CD14-positive monocyte (primary cell): Measurements from ENCODE around the gene SETD1A. TPM values are rescaled to one million over a fixed set of nuclear protein-coding genes. Genes with fewer than 3 reads are reported as not detected.

Source experiments
- DNase-seq, 3 donors: peaks; one replicate each; pipeline ENCODE4 v3.0.0-alpha.2; 2011 to 2022
- H2AFZ ChIP-seq: 2 replicates; pipeline ENCODE4 v1.6.0; 2012; ENCODE audit warnings: mild to moderate bottlenecking, low read depth, low read length, inconsistent platforms; ENCODE audit not compliant: insufficient read depth, poor library complexity, severe bottlenecking
- H3K27ac ChIP-seq, 2 donors: 1 replicate in 1 of 2; 2 replicates in 1 of 2; pipeline ENCODE4 v1.5.1; 2012 to 2013; ENCODE audit warnings: low read length in 2 of 2, control low read depth in 1 of 2, inconsistent platforms in 1 of 2, low read depth in 1 of 2, mild to moderate bottlenecking in 1 of 2
- H3K27me3 ChIP-seq, 2 donors: one replicate each; pipeline versions ENCODE4 v1.6.0 to v1.6.1; 2011 to 2013; ENCODE audit warnings: low read length in 2 of 2; ENCODE audit not compliant: control insufficient read depth in 2 of 2, insufficient read depth in 2 of 2
- H3K36me3 ChIP-seq, 2 donors: replicated peaks in 1 of 2; 1 replicate in 1 of 2; 2 replicates in 1 of 2; pipeline versions ENCODE4 v1.5.1 to v1.6.1; 2012 to 2013; ENCODE audit warnings: low read length in 2 of 2, control low read depth in 1 of 2, inconsistent platforms in 1 of 2, mild to moderate bottlenecking in 1 of 2; ENCODE audit not compliant: insufficient read depth in 2 of 2, control insufficient read depth in 1 of 2
- H3K4me1 ChIP-seq, 2 donors: 1 replicate in 1 of 2; 2 replicates in 1 of 2; pipeline versions ENCODE4 v1.5.1 to v1.6.1; 2012 to 2013; ENCODE audit warnings: low read length in 2 of 2, control low read depth in 1 of 2, inconsistent platforms in 1 of 2, mild to moderate bottlenecking in 1 of 2, moderate library complexity in 1 of 2; ENCODE audit not compliant: insufficient read depth in 2 of 2, control insufficient read depth in 1 of 2
- H3K4me2 ChIP-seq: replicated peaks from 2 replicates; pipeline ENCODE3; 2012; ENCODE audit warnings: low read length, moderate library complexity, mild to moderate bottlenecking; ENCODE audit not compliant: poor library complexity, severe bottlenecking; ENCODE audit errors: extremely low read depth
- H3K4me3 ChIP-seq, 3 experiments: fragments of 200-600 bp in 1 of 3; sonication (generic) in 1 of 3; replicated peaks in 1 of 3; 1 replicate in 2 of 3; 2 replicates in 1 of 3; pipeline ENCODE4 v1.5.1; 2011 to 2013; ENCODE audit warnings: low read length in 3 of 3, mild to moderate bottlenecking in 3 of 3, control low read depth in 2 of 3, low read depth in 2 of 3, inconsistent platforms in 1 of 3, moderate library complexity in 1 of 3
- H3K79me2 ChIP-seq: 2 replicates; pipeline ENCODE4 v1.6.0; 2012; ENCODE audit warnings: mild to moderate bottlenecking, control low read depth, inconsistent platforms, low read length, moderate library complexity; ENCODE audit not compliant: insufficient read depth
- H3K9ac ChIP-seq: 2 replicates; pipeline ENCODE4 v1.6.0; 2017; ENCODE audit warnings: low read length, mild to moderate bottlenecking; ENCODE audit not compliant: insufficient read depth, poor library complexity, severe bottlenecking
- H3K9me3 ChIP-seq, 2 donors: replicated peaks in 1 of 2; 1 replicate in 1 of 2; 2 replicates in 1 of 2; pipeline versions ENCODE4 v1.5.1 to v1.6.1; 2012 to 2013; ENCODE audit warnings: low read length in 2 of 2, control low read depth in 1 of 2; ENCODE audit not compliant: control insufficient read depth in 1 of 2, insufficient read depth in 1 of 2
- H4K20me1 ChIP-seq: 2 replicates; pipeline ENCODE4 v1.6.0; 2012; ENCODE audit warnings: mild to moderate bottlenecking, low read length, control low read depth, moderate library complexity; ENCODE audit not compliant: insufficient read depth
- H3K27ac Mint-ChIP-seq, 7 donors: one replicate each; pipeline ENCODE4 v1.8.0; 2020; ENCODE audit warnings: mild to moderate bottlenecking in 7 of 7, mixed read lengths in 7 of 7, moderate library complexity in 6 of 7, inconsistent platforms in 2 of 7
- H3K27me3 Mint-ChIP-seq, 3 donors: one replicate each; pipeline ENCODE4 v1.8.0; 2021 to 2022; ENCODE audit warnings: low read depth in 3 of 3, mild to moderate bottlenecking in 3 of 3, mixed read lengths in 3 of 3, moderate library complexity in 3 of 3, inconsistent platforms in 1 of 3
- H3K36me3 Mint-ChIP-seq, 2 donors: one replicate each; pipeline ENCODE4 v1.8.0; 2020; ENCODE audit warnings: mixed read lengths in 2 of 2, inconsistent platforms in 1 of 2, mild to moderate bottlenecking in 1 of 2
- H3K4me1 Mint-ChIP-seq: one replicate; pipeline ENCODE4 v1.8.0; 2020; ENCODE audit warnings: mild to moderate bottlenecking, mixed read lengths
- H3K4me3 Mint-ChIP-seq, 2 donors: one replicate each; pipeline ENCODE4 v1.8.0; 2020; ENCODE audit warnings: mild to moderate bottlenecking in 2 of 2, mixed read lengths in 2 of 2, moderate library complexity in 1 of 2
- H3K9me3 Mint-ChIP-seq, 7 donors: one replicate each; pipeline ENCODE4 v1.8.0; 2020 to 2022; ENCODE audit warnings: mixed read lengths in 7 of 7, mild to moderate bottlenecking in 6 of 7, moderate library complexity in 6 of 7, inconsistent platforms in 2 of 7
- WGBS: methylation state at CpG from one replicate; pipeline ENCODE4 v1.1.5; 2013; ENCODE audit warnings: missing lambda C conversion rate; ENCODE audit not compliant: insufficient coverage; 5-methylcytosine and 5-hydroxymethylcytosine counted together
- intact Hi-C, 2 donors: fragments of 100-400 bp; cut with micrococcal nuclease; formaldehyde crosslinking; loops; one replicate each; pipeline versions ENCODE4 v1.15.0 to v1.15.1; 2023
- polyA plus RNA-seq, 3 donors: library from polyadenylated mRNA; depleted of rRNA in 1 of 3; unstranded in 2 of 3; stranded (reverse) in 1 of 3; fragments of 300-500 nt in 2 of 3; fragments of >200 nt in 1 of 3; fragmentation: Illumina TruSeq in 2 of 3; gene quantifications; 1 replicate in 2 of 3; 2 replicates in 1 of 3; pipeline ENCODE4 v1.2.3, GENCODE V29; 2012 to 2021
- TF ChIP-seq, protein P1 (sequence below): fragments of 200-600 bp; IDR thresholded peaks from one replicate; pipeline ENCODE4 v1.8.0; 2022; ENCODE audit warnings: antibody characterized with exemption, mild to moderate bottlenecking

SETD1A gene
- polyA plus RNA-seq, 3 donors = 0.16 to 6.6 (median 1.3) TPM

DNA sequence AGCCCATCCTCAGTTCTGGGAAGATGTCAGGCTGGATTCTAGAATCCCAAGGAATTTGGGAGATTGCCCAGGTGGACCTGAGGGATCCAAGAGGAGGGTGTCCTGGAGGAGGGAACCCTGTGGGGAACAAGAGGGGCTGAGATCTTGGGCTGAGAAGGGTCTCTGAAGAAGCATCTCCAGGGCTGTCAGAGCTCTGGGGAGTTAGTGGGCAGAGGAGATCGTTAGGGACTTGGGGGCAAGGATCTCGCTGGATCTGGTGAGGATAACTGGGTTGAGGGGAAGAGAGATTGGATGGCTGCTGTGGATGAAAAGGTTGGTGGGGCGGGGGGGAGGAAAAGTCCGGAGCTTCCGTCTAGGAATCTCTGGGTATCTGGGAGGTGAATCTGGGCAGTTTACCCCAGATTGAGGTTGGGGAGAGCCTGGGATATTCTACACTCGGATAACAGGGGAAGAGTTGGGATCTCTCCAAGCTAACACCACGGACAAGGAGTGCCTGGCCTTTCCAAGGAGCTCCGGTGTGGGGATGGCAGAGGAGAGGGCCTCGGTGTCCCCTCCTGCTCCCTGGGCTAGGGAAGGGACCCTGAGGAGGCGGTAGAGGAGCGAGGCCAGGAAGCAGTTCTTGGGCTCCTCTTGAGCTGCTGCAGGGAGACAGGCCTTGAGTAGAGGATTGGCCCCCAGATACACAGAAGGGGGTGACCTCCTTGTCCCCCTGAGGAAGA lies 32.5 kb upstream of the SETD1A start:
- H3K4me2 ChIP-seq = peak overlapping the region; percentile 80
- H3K4me1 ChIP-seq = peaks cover 12 to 20% of the 10 kb centered on the region in 2 donors
- peak overlapping the region in 1 of 3 experiments; percentile 85 for H3K4me3 ChIP-seq
- no peak overlapping the region for H3K9ac ChIP-seq
- H3K79me2 ChIP-seq = no peaks in the 10 kb centered on the region
- H3K27me3 Mint-ChIP-seq = no peaks in the 10 kb centered on the region
- peaks cover 14 to 23% of the 10 kb centered on the region in 2 donors for H3K36me3 Mint-ChIP-seq
- peaks cover 0 to 2% (median 0%) of the 10 kb centered on the region in 7 donors for H3K9me3 Mint-ChIP-seq
- no peak overlapping the region for H3K4me3 Mint-ChIP-seq
- H3K27ac Mint-ChIP-seq = peak overlapping the region in 1 of 7 donors; percentile 57
- no peak for DNase-seq
- H3K27me3 ChIP-seq = no peaks in the 10 kb centered on the region
- TF ChIP-seq, protein P1, sequence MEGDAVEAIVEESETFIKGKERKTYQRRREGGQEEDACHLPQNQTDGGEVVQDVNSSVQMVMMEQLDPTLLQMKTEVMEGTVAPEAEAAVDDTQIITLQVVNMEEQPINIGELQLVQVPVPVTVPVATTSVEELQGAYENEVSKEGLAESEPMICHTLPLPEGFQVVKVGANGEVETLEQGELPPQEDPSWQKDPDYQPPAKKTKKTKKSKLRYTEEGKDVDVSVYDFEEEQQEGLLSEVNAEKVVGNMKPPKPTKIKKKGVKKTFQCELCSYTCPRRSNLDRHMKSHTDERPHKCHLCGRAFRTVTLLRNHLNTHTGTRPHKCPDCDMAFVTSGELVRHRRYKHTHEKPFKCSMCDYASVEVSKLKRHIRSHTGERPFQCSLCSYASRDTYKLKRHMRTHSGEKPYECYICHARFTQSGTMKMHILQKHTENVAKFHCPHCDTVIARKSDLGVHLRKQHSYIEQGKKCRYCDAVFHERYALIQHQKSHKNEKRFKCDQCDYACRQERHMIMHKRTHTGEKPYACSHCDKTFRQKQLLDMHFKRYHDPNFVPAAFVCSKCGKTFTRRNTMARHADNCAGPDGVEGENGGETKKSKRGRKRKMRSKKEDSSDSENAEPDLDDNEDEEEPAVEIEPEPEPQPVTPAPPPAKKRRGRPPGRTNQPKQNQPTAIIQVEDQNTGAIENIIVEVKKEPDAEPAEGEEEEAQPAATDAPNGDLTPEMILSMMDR = no peak
- intact Hi-C loops = loop anchor here (5.0 to 10.0 kb wide), 3 partner anchors 160 to 270 kb away; partner anchors contain the start of genes CFAP119 (in 1 of the 2), FBRS (in 1 of the 2), PRR14 (in 1 of the 2) and RNF40 (in 1 of the 2)
- no peak overlapping the region for H3K27ac ChIP-seq
- no peaks in the 10 kb centered on the region for H4K20me1 ChIP-seq
- no peak overlapping the region for H2AFZ ChIP-seq
- H3K9me3 ChIP-seq = no peaks in the 10 kb centered on the region
- peaks cover 23% of the 10 kb centered on the region for H3K4me1 Mint-ChIP-seq
- peaks cover 12 to 24% of the 10 kb centered on the region in 2 donors for H3K36me3 ChIP-seq
- 94% methylated on average over 11 of the region's 11 CpGs for WGBS

GRCh38 chr16:30925632-30925987 lies 31.9 kb upstream of the SETD1A start:
- Histone ChIP-seq H3K36me3 (peaks cover 15 to 30% of the 10 kb centered on the region in 2 donors), H3K4me3 (no peak overlapping the region), H3K4me2 (no peak overlapping the region), H3K79me2 (no peaks in the 10 kb centered on the region), H3K27me3 (no peaks in the 10 kb centered on the region), H3K9ac (no peak overlapping the region), H3K9me3 (no peaks in the 10 kb centered on the region), H3K27ac (no peak overlapping the region), H2AFZ (no peak overlapping the region), H4K20me1 (no peaks in the 10 kb centered on the region), H3K4me1 (peaks cover 12 to 20% of the 10 kb centered on the region in 2 donors)
- H3K4me3 Mint-ChIP-seq = no peak overlapping the region
- H3K27ac Mint-ChIP-seq = no peak overlapping the region
- no peak for DNase-seq
- 92% methylated on average over 26 of the region's 26 CpGs for WGBS
- peaks cover 0 to 2% (median 0%) of the 10 kb centered on the region in 7 donors for H3K9me3 Mint-ChIP-seq
- no peaks in the 10 kb centered on the region for H3K27me3 Mint-ChIP-seq
- intact Hi-C loops = loop anchor here in 1 of 2 donors (10.0 kb wide), 2 partner anchors 161 to 271 kb away; partner anchors contain the start of genes CFAP119, FBRS, PRR14 and RNF40
- TF ChIP-seq, protein P1 = no peak
- peaks cover 23% of the 10 kb centered on the region for H3K4me1 Mint-ChIP-seq
- H3K36me3 Mint-ChIP-seq = peaks cover 17 to 26% of the 10 kb centered on the region in 2 donors
